GM23248 (cell line): ENCODE measurements around the gene MAPK11. TPM values are rescaled to one million over a fixed set of nuclear protein-coding genes. Genes with fewer than 3 reads are reported as not detected.

Experiments used
- DNase-seq: peaks from one replicate; pipeline ENCODE4 v3.0.0-alpha.2; 2015
- H2AFZ ChIP-seq: fragments of 200-600 bp; sonication (generic); 2 replicates; pipeline ENCODE4 v1.6.1; 2016; ENCODE audit warnings: antibody characterized with exemption
- H3F3A ChIP-seq: fragments of 200-600 bp; sonication (generic); 2 replicates; pipeline ENCODE4 v1.6.1; 2016; ENCODE audit warnings: mild to moderate bottlenecking, antibody characterized with exemption, mixed run types; ENCODE audit not compliant: insufficient read depth
- H3K27ac ChIP-seq: fragments of 200-600 bp; sonication (generic); 2 replicates; pipeline ENCODE4 v1.5.1; 2016; ENCODE audit warnings: mild to moderate bottlenecking
- H3K27me3 ChIP-seq: fragments of 200-600 bp; sonication (generic); replicated peaks from 2 replicates; pipeline ENCODE4 v1.6.1; 2016; ENCODE audit warnings: mild to moderate bottlenecking; ENCODE audit not compliant: insufficient read depth
- H3K36me3 ChIP-seq: fragments of 200-600 bp; sonication (generic); 2 replicates; pipeline ENCODE4 v1.6.1; 2016; ENCODE audit warnings: low read depth, mild to moderate bottlenecking
- H3K4me1 ChIP-seq: fragments of 200-600 bp; sonication (generic); 2 replicates; pipeline ENCODE4 v1.6.1; 2016; ENCODE audit warnings: mild to moderate bottlenecking; ENCODE audit not compliant: insufficient read depth
- H3K4me2 ChIP-seq: fragments of 200-600 bp; sonication (generic); one replicate; pipeline ENCODE4 v1.6.1; 2016; ENCODE audit warnings: mild to moderate bottlenecking; ENCODE audit not compliant: unreplicated experiment
- H3K4me3 ChIP-seq: fragments of 200-600 bp; sonication (generic); 2 replicates; pipeline ENCODE4 v1.5.1; 2016; ENCODE audit warnings: mild to moderate bottlenecking
- H3K79me2 ChIP-seq: fragments of 200-600 bp; sonication (generic); 2 replicates; pipeline ENCODE4 v1.6.1; 2016; ENCODE audit warnings: mild to moderate bottlenecking; ENCODE audit not compliant: insufficient read depth
- H3K9ac ChIP-seq: fragments of 200-600 bp; sonication (generic); 2 replicates; pipeline ENCODE4 v1.6.1; 2016; ENCODE audit warnings: mild to moderate bottlenecking
- H3K9me2 ChIP-seq: fragments of 200-600 bp; sonication (generic); 2 replicates; pipeline ENCODE4 v1.6.1; 2016; ENCODE audit warnings: mixed run types, mild to moderate bottlenecking, moderate library complexity; ENCODE audit not compliant: insufficient read depth
- H3K9me3 ChIP-seq: fragments of 200-600 bp; sonication (generic); one replicate; pipeline ENCODE4 v1.6.1; 2017; ENCODE audit warnings: low read depth
- H4K20me1 ChIP-seq: fragments of 200-600 bp; sonication (generic); 2 replicates; pipeline ENCODE4 v1.6.0; 2016; ENCODE audit not compliant: insufficient read depth
- EZH2 ChIP-seq: fragments of 200-600 bp; sonication (generic); IDR thresholded peaks from 2 replicates; pipeline ENCODE4 v1.6.1; 2018; ENCODE audit warnings: antibody characterized with exemption, mild to moderate bottlenecking; ENCODE audit not compliant: insufficient read depth, poor library complexity, severe bottlenecking
- EZH2phosphoT487 ChIP-seq: fragments of 200-600 bp; sonication (generic); IDR thresholded peaks from 2 replicates; pipeline ENCODE4 v1.6.1; 2018; ENCODE audit warnings: antibody characterized with exemption, moderate library complexity, mild to moderate bottlenecking, low read depth; ENCODE audit not compliant: insufficient read depth
- WGBS, 2 experiments: methylation state at CpG; one replicate each; pipeline ENCODE4 v1.1.6; 2015 to 2017; ENCODE audit warnings: low lambda C conversion rate in 2 of 2, low coverage in 1 of 2; ENCODE audit errors: missing lambda C conversion rate in 2 of 2; 5-methylcytosine and 5-hydroxymethylcytosine counted together
- in situ Hi-C: fragments of 300-500 bp; cut with MboI; formaldehyde crosslinking; loops from 2 replicates; pipeline ENCODE4 v1.15.0; 2020
- polyA plus RNA-seq: library from polyadenylated mRNA; unstranded; fragments of >200 nt; fragmentation: Nextera tagmentation; extraction: Ambion mirVana; gene quantifications from 2 replicates; pipeline ENCODE4 v1.2.1, GENCODE V29; 2016
- total RNA-seq: library from RNA; depleted of rRNA; stranded (reverse); fragments of >200 nt; shearing (Covaris generic); gene quantifications from 2 replicates; pipeline ENCODE4 v1.2.3, GENCODE V29; 2014

The MAPK11 gene
- total and polyA plus RNA-seq, 2 experiments from 2014 or later, result 1.2 to 9.8 TPM

GRCh38 chr22:50298937-50299784, 29.0 kb upstream of the MAPK11 start:
- H3F3A ChIP-seq, result peaks cover 9% of the 10 kb centered on the region
- H3K4me1 ChIP-seq, result peaks cover 32% of the 10 kb centered on the region
- in situ Hi-C loops, result no loop called here
- H3K4me3 ChIP-seq, result peak overlapping the region; percentile 60
- peak overlapping the region; percentile 62 for H3K9ac ChIP-seq
- H3K27me3 ChIP-seq, result no peaks in the 10 kb centered on the region
- 28 to 29% methylated on average over 25 to 59 of the region's 59 CpGs for WGBS, 2 experiments
- peak; percentile 68 for DNase-seq
- H3K79me2 ChIP-seq, result peaks cover 99% of the 10 kb centered on the region
- peak overlapping the region; percentile 58 for H3K27ac ChIP-seq
- no peak overlapping the region for H2AFZ ChIP-seq
- H3K36me3 ChIP-seq, result no peaks in the 10 kb centered on the region
- no peaks in the 10 kb centered on the region for H3K9me3 ChIP-seq
- H3K9me2 ChIP-seq, result no peaks in the 10 kb centered on the region
- no peaks in the 10 kb centered on the region; the same call in 1 of the 2 replicates for H4K20me1 ChIP-seq
- H3K4me2 ChIP-seq, result peak overlapping the region; percentile 51
- no peak for TF ChIP-seq EZH2phosphoT487
- TF ChIP-seq EZH2, result no peak

DNA sequence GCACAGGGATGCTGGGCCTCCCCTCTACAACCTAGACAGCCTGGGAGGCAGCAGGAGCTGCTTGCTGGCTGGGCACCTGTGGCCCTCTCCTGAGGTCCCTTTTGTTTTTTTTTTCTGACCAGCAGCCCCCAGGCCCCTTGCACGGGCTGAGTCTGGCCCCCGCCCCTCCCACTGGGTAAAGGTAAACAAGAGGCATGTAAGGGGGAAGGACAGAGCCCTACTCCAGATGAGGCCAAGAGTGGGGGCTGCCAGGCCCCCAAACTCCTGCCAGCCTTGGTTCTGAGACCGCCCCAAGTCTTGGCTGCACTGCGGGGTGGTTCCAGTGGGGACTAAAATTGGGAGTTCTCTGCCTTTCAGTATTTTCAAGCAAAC, 28.1 kb upstream of the MAPK11 start:
- in situ Hi-C loops, result no loop called here
- H3K27ac ChIP-seq, result no peak overlapping the region
- peaks cover 30% of the 10 kb centered on the region for H3K4me1 ChIP-seq
- H3K9me3 ChIP-seq, result no peaks in the 10 kb centered on the region
- H4K20me1 ChIP-seq, result no peaks in the 10 kb centered on the region; the same call in 1 of the 2 replicates
- H3K9ac ChIP-seq, result 0 out of 2 replicates have a peak overlapping the region, but pooled peaks have one; percentile 47
- H3K79me2 ChIP-seq, result peaks cover 98% of the 10 kb centered on the region
- H3K36me3 ChIP-seq, result no peaks in the 10 kb centered on the region
- H3K4me2 ChIP-seq, result no peak overlapping the region
- WGBS, 2 experiments, result 78 to 88% methylated on average over 4 of the region's 4 CpGs
- H3K9me2 ChIP-seq, result no peaks in the 10 kb centered on the region
- H3K27me3 ChIP-seq, result no peaks in the 10 kb centered on the region
- H3F3A ChIP-seq, result peaks cover 9% of the 10 kb centered on the region
- H3K4me3 ChIP-seq, result no peak overlapping the region
- no peak for DNase-seq
- H2AFZ ChIP-seq, result no peak overlapping the region
- TF ChIP-seq EZH2phosphoT487 (no peak), EZH2 (no peak)

DNA sequence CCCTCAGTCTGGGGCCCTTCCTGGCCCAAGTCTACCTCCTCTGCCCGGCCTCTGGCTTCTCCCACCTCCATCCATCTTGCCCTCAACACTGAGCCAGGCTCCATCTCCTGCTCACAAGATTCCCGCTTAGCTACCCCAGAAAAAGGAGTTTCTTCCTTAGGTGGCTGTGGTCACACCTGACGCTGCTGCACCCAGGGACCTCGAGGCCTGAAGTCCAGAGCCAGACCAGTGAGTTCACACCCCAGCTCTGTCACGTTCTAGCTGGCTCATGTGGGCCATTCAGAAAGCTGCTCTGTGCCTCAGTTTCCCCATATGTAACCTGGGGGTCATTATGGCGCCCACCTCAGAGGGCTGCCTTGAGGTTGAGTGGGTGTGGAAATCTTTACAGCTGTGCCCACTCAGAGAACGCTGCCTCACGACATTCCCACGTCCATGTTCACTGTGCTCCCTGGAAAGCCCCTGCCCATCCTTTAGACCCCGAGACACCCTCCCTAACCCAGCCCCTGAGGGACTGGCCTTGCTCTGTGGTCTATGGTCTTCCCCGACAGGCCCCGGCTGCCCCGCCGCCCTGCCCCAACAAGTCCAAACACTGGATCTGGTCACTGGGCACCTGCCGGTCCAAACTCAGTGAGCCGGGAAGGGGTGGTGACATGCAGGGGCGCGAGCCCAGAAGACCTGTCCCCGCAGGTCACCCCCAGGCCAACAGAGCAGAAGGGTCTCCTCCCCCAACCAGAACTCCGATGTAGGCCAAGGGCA, 27.5 kb upstream of the MAPK11 start:
- H3K9me2 ChIP-seq, result no peaks in the 10 kb centered on the region
- no peak for TF ChIP-seq EZH2
- 92 to 95% methylated on average over 16 to 20 of the region's 20 CpGs for WGBS, 2 experiments
- no peak overlapping the region for H2AFZ ChIP-seq
- no peak for DNase-seq
- H4K20me1 ChIP-seq, result no peaks in the 10 kb centered on the region; the same call in 1 of the 2 replicates
- H3K27me3 ChIP-seq, result no peaks in the 10 kb centered on the region
- no peaks in the 10 kb centered on the region for H3K9me3 ChIP-seq
- peaks cover 9% of the 10 kb centered on the region; the same call in 1 of the 2 replicates for H3F3A ChIP-seq
- peaks cover 98% of the 10 kb centered on the region for H3K79me2 ChIP-seq
- H3K4me3 ChIP-seq, result no peak overlapping the region
- in situ Hi-C loops, result no loop called here
- peaks cover 29% of the 10 kb centered on the region for H3K4me1 ChIP-seq
- H3K9ac ChIP-seq, result no peak overlapping the region
- H3K36me3 ChIP-seq, result no peaks in the 10 kb centered on the region
- H3K4me2 ChIP-seq, result no peak overlapping the region
- no peak overlapping the region for H3K27ac ChIP-seq

- TF ChIP-seq EZH2 (no peak), EZH2phosphoT487 (no peak)
- Histone ChIP-seq H3K4me1 (peaks cover 26% of the 10 kb centered on the region), H3K9me2 (no peaks in the 10 kb centered on the region), H2AFZ (no peak overlapping the region), H3K4me3 (no peak overlapping the region), H3K27me3 (no peaks in the 10 kb centered on the region), H3K4me2 (no peak overlapping the region), H4K20me1 (no peaks in the 10 kb centered on the region; the same call in 1 of the 2 replicates), H3K9me3 (no peaks in the 10 kb centered on the region), H3K27ac (no peak overlapping the region), H3K79me2 (peaks cover 98% of the 10 kb centered on the region), H3K36me3 (no peaks in the 10 kb centered on the region), H3F3A (peaks cover 9% of the 10 kb centered on the region; the same call in 1 of the 2 replicates), H3K9ac (no peak overlapping the region)
- in situ Hi-C loops, result no loop called here
- no peak for DNase-seq
- WGBS, 2 experiments, result 82 to 84% methylated on average over 25 to 27 of the region's 29 CpGs
Observed at GRCh38 chr22:50296658-50297490, 26.7 kb upstream of the MAPK11 start.
